Right lobe of liver (tissue), 4 donors: ENCODE data around the gene UTRN.

Experiments
- CTCF ChIP-seq, 4 donors: fragments of 200-600 bp in 3 of 4; fragments of 450-650 bp in 1 of 4; IDR thresholded peaks; one replicate each; pipeline versions ENCODE4 v1.5.1 to v1.8.0; 2016 to 2022; ENCODE audit warnings: antibody characterized with exemption in 4 of 4, mild to moderate bottlenecking in 2 of 4
- POLR2A ChIP-seq: fragments of 450-650 bp; IDR thresholded peaks from one replicate; pipeline ENCODE4 v1.6.1; 2017; ENCODE audit warnings: antibody characterized with exemption, mild to moderate bottlenecking
- donor health status: DM: no; HTN: no; CAD: no.
- donor health status: DM: no; HTN: no; CAD: no.
- donor health status: DM: no; HTN: yes; CAD: no.

- no peak for TF ChIP-seq CTCF (IDR thresholded peaks at IDR 0.05)
- TF ChIP-seq POLR2A = no peak
Measured at GRCh38 chr6:144292372-144292771, 7.2 kb downstream of the UTRN start.
